Cardiac muscle cell (in vitro differentiated cells and primary cell): ENCODE results near the gene PLPPR1. TPM values are rescaled to one million over a fixed set of nuclear protein-coding genes. Genes with fewer than 3 reads are reported as not detected.
"Not testable (repeated sequence)": the region's sequence is repeated elsewhere in the genome, so short reads cannot be mapped to it uniquely, and the experiment has no call there.

Experiments
- DNase-seq, 2 donors: peaks; one replicate each; pipeline versions ENCODE4 v3.0.0 to v3.0.0-alpha.2; 2010 to 2017; ENCODE audit warnings: low read depth in 1 of 2, low spot score in 1 of 2
- H3K27ac ChIP-seq: fragments of 200-600 bp; sonication (generic); 2 replicates; pipeline ENCODE4 v1.5.1; 2016
- H3K27me3 ChIP-seq: fragments of 200-600 bp; sonication (generic); 2 replicates; pipeline ENCODE4 v1.6.0; 2016; ENCODE audit warnings: control low read depth
- H3K36me3 ChIP-seq: fragments of 200-600 bp; sonication (generic); 2 replicates; pipeline ENCODE4 v1.5.1; 2016; ENCODE audit warnings: control low read depth
- H3K4me1 ChIP-seq: fragments of 200-600 bp; sonication (generic); 2 replicates; pipeline ENCODE4 v1.8.1; 2017; ENCODE audit warnings: low read depth, mild to moderate bottlenecking, mixed run types
- H3K4me3 ChIP-seq: fragments of 200-600 bp; sonication (generic); 2 replicates; pipeline ENCODE4 v1.5.1; 2016; ENCODE audit warnings: mild to moderate bottlenecking
- H3K9me3 ChIP-seq: fragments of 200-600 bp; sonication (generic); 2 replicates; pipeline ENCODE4 v1.5.1; 2017; ENCODE audit warnings: low read depth, mild to moderate bottlenecking, control low read depth
- polyA plus RNA-seq: library from polyadenylated mRNA; unstranded; fragments of >200 nt; fragmentation: Nextera tagmentation; extraction: Ambion mirVana; gene quantifications from 2 replicates; pipeline ENCODE4 v1.2.1, GENCODE V29; 2016
- total RNA-seq: library from RNA; depleted of rRNA; stranded (reverse); fragments of >200 nt; gene quantifications from 2 replicates; pipeline ENCODE4 v1.2.3, GENCODE V29; 2016
- TF ChIP-seq, protein P1 (sequence below): IDR thresholded peaks from 2 replicates; pipeline ENCODE4 v1.5.1; 2012; ENCODE audit warnings: low read depth, mild to moderate bottlenecking, low read length

The PLPPR1 gene
- total and polyA plus RNA-seq, 2 experiments from 2014 or later: 0.98 to 1.2 TPM

DNA sequence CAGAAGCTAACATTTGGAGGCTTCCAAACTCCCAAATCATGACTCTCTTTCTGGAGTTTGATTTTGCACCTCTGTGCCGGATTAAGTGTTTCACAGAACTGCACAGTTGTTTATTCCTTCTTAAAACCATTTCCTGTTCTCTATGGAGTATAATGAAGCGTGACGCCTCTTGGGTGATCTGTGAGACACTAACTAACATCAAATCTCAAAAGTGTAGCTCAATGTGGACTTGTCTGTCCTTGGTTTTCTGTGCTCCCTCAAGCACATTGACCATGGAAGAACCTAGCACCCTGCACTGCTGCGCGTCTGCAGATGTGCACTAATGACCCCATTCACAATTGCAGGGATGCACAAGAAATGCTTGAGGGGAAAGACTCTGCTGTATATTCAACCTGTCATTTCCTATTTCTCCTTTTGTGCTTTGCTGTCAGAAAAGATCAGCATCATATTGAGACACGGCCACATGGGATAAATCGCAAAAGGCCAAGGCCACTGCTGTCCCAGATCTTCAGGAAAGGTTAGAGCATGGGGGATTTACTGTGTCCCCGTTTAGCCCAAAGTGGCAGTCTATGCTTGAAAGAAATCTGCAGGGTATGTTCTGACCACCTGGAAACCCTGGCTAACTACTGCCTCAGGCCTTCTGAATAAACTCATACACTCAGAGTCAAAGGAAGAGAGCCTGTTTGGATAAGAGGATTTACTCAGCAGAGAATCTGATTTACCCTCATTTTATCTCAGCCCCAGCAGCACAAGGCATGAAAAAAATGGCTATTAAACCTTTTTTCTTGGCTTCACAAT lies 246.6 kb downstream of the PLPPR1 start:
- Histone ChIP-seq H3K27ac (no peak overlapping the region), H3K4me1 (peaks cover 6% of the 10 kb centered on the region), H3K4me3 (no peak overlapping the region), H3K27me3 (no peaks in the 10 kb centered on the region), H3K9me3 (no peaks in the 10 kb centered on the region), H3K36me3 (no peaks in the 10 kb centered on the region)
- TF ChIP-seq, protein P1, sequence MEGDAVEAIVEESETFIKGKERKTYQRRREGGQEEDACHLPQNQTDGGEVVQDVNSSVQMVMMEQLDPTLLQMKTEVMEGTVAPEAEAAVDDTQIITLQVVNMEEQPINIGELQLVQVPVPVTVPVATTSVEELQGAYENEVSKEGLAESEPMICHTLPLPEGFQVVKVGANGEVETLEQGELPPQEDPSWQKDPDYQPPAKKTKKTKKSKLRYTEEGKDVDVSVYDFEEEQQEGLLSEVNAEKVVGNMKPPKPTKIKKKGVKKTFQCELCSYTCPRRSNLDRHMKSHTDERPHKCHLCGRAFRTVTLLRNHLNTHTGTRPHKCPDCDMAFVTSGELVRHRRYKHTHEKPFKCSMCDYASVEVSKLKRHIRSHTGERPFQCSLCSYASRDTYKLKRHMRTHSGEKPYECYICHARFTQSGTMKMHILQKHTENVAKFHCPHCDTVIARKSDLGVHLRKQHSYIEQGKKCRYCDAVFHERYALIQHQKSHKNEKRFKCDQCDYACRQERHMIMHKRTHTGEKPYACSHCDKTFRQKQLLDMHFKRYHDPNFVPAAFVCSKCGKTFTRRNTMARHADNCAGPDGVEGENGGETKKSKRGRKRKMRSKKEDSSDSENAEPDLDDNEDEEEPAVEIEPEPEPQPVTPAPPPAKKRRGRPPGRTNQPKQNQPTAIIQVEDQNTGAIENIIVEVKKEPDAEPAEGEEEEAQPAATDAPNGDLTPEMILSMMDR: no peak
- DNase-seq: no peak

- Histone ChIP-seq H3K4me1 (peaks cover 6% of the 10 kb centered on the region), H3K9me3 (no peaks in the 10 kb centered on the region), H3K27ac (no peak overlapping the region), H3K4me3 (no peak overlapping the region), H3K27me3 (no peaks in the 10 kb centered on the region), H3K36me3 (no peaks in the 10 kb centered on the region)
- DNase-seq: no peak
- TF ChIP-seq, protein P1: no peak
Measured at GRCh38 chr9:101275769-101276250, 247.3 kb downstream of the PLPPR1 start.

GRCh38 chr9:101291043-101291442 lies 262.5 kb downstream of the PLPPR1 start:
- H3K36me3 ChIP-seq, H3K9me3 ChIP-seq, H3K4me3 ChIP-seq, H3K27ac ChIP-seq, H3K4me1 ChIP-seq, H3K27me3 ChIP-seq, DNase-seq: not testable (repeated sequence)

- no peak overlapping the region for H3K27ac ChIP-seq
- no peak for DNase-seq
- TF ChIP-seq, protein P1: no peak
- no peaks in the 10 kb centered on the region for H3K36me3 ChIP-seq
- no peak overlapping the region for H3K4me3 ChIP-seq
- no peaks in the 10 kb centered on the region for H3K4me1 ChIP-seq
- H3K27me3 ChIP-seq: no peaks in the 10 kb centered on the region
- H3K9me3 ChIP-seq: no peaks in the 10 kb centered on the region
Measured at GRCh38 chr9:101299901-101300300, 271.4 kb downstream of the PLPPR1 start.

DNA sequence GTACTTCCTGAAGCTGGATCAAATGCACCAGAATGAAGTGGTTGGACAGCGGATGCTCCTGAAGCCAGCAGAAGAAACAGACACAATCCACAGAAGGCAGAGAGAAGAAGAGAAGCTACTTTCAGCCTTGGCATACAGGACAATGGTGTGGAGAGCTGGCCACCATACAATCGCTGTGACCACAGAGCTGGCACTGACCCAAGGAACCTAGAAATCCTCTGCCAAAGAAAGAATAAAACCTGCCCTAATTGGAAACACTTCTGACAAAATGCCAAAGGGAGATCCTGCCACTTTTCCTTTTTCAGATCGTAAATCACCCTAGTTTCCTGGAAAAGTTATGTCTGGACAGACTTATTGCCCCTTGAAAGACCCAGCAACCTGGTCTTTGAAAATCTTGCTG lies 278.5 kb downstream of the PLPPR1 start:
- no peak for DNase-seq
- no peaks in the 10 kb centered on the region for H3K27me3 ChIP-seq

More for the DNA sequence above, 278.5 kb downstream of the PLPPR1 start:
- Histone ChIP-seq H3K4me1 (no peaks in the 10 kb centered on the region), H3K4me3 (no peak overlapping the region), H3K27ac (no peak overlapping the region), H3K9me3 (no peaks in the 10 kb centered on the region), H3K36me3 (no peaks in the 10 kb centered on the region)
- TF ChIP-seq, protein P1: no peak
